GM23248 (cell line): ENCODE data around the gene SAMD15. TPM values are rescaled to one million over a fixed set of nuclear protein-coding genes. Genes with fewer than 3 reads are reported as not detected.
"Not testable (repeated sequence)": the region's sequence is repeated elsewhere in the genome, so short reads cannot be mapped to it uniquely, and the experiment has no call there.

ENCODE experiments used
- DNase-seq: peaks from one replicate; pipeline ENCODE4 v3.0.0-alpha.2; 2015
- H2AFZ ChIP-seq: fragments of 200-600 bp; sonication (generic); 2 replicates; pipeline ENCODE4 v1.6.1; 2016; ENCODE audit warnings: antibody characterized with exemption
- H3F3A ChIP-seq: fragments of 200-600 bp; sonication (generic); 2 replicates; pipeline ENCODE4 v1.6.1; 2016; ENCODE audit warnings: mild to moderate bottlenecking, antibody characterized with exemption, mixed run types; ENCODE audit not compliant: insufficient read depth
- H3K27ac ChIP-seq: fragments of 200-600 bp; sonication (generic); 2 replicates; pipeline ENCODE4 v1.5.1; 2016; ENCODE audit warnings: mild to moderate bottlenecking
- H3K27me3 ChIP-seq: fragments of 200-600 bp; sonication (generic); replicated peaks from 2 replicates; pipeline ENCODE4 v1.6.1; 2016; ENCODE audit warnings: mild to moderate bottlenecking; ENCODE audit not compliant: insufficient read depth
- H3K36me3 ChIP-seq: fragments of 200-600 bp; sonication (generic); 2 replicates; pipeline ENCODE4 v1.6.1; 2016; ENCODE audit warnings: low read depth, mild to moderate bottlenecking
- H3K4me1 ChIP-seq: fragments of 200-600 bp; sonication (generic); 2 replicates; pipeline ENCODE4 v1.6.1; 2016; ENCODE audit warnings: mild to moderate bottlenecking; ENCODE audit not compliant: insufficient read depth
- H3K4me2 ChIP-seq: fragments of 200-600 bp; sonication (generic); one replicate; pipeline ENCODE4 v1.6.1; 2016; ENCODE audit warnings: mild to moderate bottlenecking; ENCODE audit not compliant: unreplicated experiment
- H3K4me3 ChIP-seq: fragments of 200-600 bp; sonication (generic); 2 replicates; pipeline ENCODE4 v1.5.1; 2016; ENCODE audit warnings: mild to moderate bottlenecking
- H3K79me2 ChIP-seq: fragments of 200-600 bp; sonication (generic); 2 replicates; pipeline ENCODE4 v1.6.1; 2016; ENCODE audit warnings: mild to moderate bottlenecking; ENCODE audit not compliant: insufficient read depth
- H3K9ac ChIP-seq: fragments of 200-600 bp; sonication (generic); 2 replicates; pipeline ENCODE4 v1.6.1; 2016; ENCODE audit warnings: mild to moderate bottlenecking
- H3K9me2 ChIP-seq: fragments of 200-600 bp; sonication (generic); 2 replicates; pipeline ENCODE4 v1.6.1; 2016; ENCODE audit warnings: mixed run types, mild to moderate bottlenecking, moderate library complexity; ENCODE audit not compliant: insufficient read depth
- H3K9me3 ChIP-seq: fragments of 200-600 bp; sonication (generic); one replicate; pipeline ENCODE4 v1.6.1; 2017; ENCODE audit warnings: low read depth
- H4K20me1 ChIP-seq: fragments of 200-600 bp; sonication (generic); 2 replicates; pipeline ENCODE4 v1.6.0; 2016; ENCODE audit not compliant: insufficient read depth
- EZH2 ChIP-seq: fragments of 200-600 bp; sonication (generic); IDR thresholded peaks from 2 replicates; pipeline ENCODE4 v1.6.1; 2018; ENCODE audit warnings: antibody characterized with exemption, mild to moderate bottlenecking; ENCODE audit not compliant: insufficient read depth, poor library complexity, severe bottlenecking
- EZH2phosphoT487 ChIP-seq: fragments of 200-600 bp; sonication (generic); IDR thresholded peaks from 2 replicates; pipeline ENCODE4 v1.6.1; 2018; ENCODE audit warnings: antibody characterized with exemption, moderate library complexity, mild to moderate bottlenecking, low read depth; ENCODE audit not compliant: insufficient read depth
- WGBS, 2 experiments: methylation state at CpG; one replicate each; pipeline ENCODE4 v1.1.6; 2015 to 2017; ENCODE audit warnings: low lambda C conversion rate in 2 of 2, low coverage in 1 of 2; ENCODE audit errors: missing lambda C conversion rate in 2 of 2; 5-methylcytosine and 5-hydroxymethylcytosine counted together
- in situ Hi-C: fragments of 300-500 bp; cut with MboI; formaldehyde crosslinking; loops from 2 replicates; pipeline ENCODE4 v1.15.0; 2020
- polyA plus RNA-seq: library from polyadenylated mRNA; unstranded; fragments of >200 nt; fragmentation: Nextera tagmentation; extraction: Ambion mirVana; gene quantifications from 2 replicates; pipeline ENCODE4 v1.2.1, GENCODE V29; 2016
- total RNA-seq: library from RNA; depleted of rRNA; stranded (reverse); fragments of >200 nt; shearing (Covaris generic); gene quantifications from 2 replicates; pipeline ENCODE4 v1.2.3, GENCODE V29; 2014

Gene SAMD15
- total and polyA plus RNA-seq, 2 experiments from 2014 or later: 0.95 to 1.4 TPM

- no peak overlapping the region for H3K9ac ChIP-seq
- no peak overlapping the region for H2AFZ ChIP-seq
- H3F3A ChIP-seq: no peaks in the 10 kb centered on the region
- H3K79me2 ChIP-seq: no peaks in the 10 kb centered on the region
- H3K36me3 ChIP-seq: no peaks in the 10 kb centered on the region
- no peaks in the 10 kb centered on the region for H4K20me1 ChIP-seq
- H3K27me3 ChIP-seq: no peaks in the 10 kb centered on the region
- WGBS, 2 experiments: 94 to 100% methylated on average over 2 of the region's 2 CpGs
- DNase-seq: no peak
- no peaks in the 10 kb centered on the region for H3K4me1 ChIP-seq
- H3K4me3 ChIP-seq: no peak overlapping the region
- in situ Hi-C loops: no loop called here
- H3K27ac ChIP-seq: no peak overlapping the region
- TF ChIP-seq EZH2 (no peak), EZH2phosphoT487 (no peak)
- H3K4me2 ChIP-seq: no peak overlapping the region
- no peaks in the 10 kb centered on the region for H3K9me2 ChIP-seq
- no peaks in the 10 kb centered on the region for H3K9me3 ChIP-seq
Observed at GRCh38 chr14:77407158-77407557, 30.0 kb downstream of the SAMD15 start.

- Histone ChIP-seq H3K4me2 (no peak overlapping the region), H2AFZ (no peak overlapping the region), H3F3A (no peaks in the 10 kb centered on the region), H3K4me1 (no peaks in the 10 kb centered on the region), H3K9me2 (no peaks in the 10 kb centered on the region), H4K20me1 (no peaks in the 10 kb centered on the region), H3K79me2 (no peaks in the 10 kb centered on the region), H3K27ac (no peak overlapping the region), H3K9ac (no peak overlapping the region), H3K36me3 (no peaks in the 10 kb centered on the region), H3K9me3 (no peaks in the 10 kb centered on the region), H3K27me3 (no peaks in the 10 kb centered on the region), H3K4me3 (no peak overlapping the region)
- DNase-seq: peak; percentile 3
- in situ Hi-C loops: no loop called here
- 17 to 22% methylated on average over 3 of the region's 3 CpGs for WGBS, 2 experiments
- TF ChIP-seq EZH2 (no peak), EZH2phosphoT487 (no peak)
Observed at GRCh38 chr14:77409131-77409533, 32.0 kb downstream of the SAMD15 start.

GRCh38 chr14:77415403-77416030 lies 38.3 kb downstream of the SAMD15 start:
- H2AFZ ChIP-seq, H3K9ac ChIP-seq, H3K27me3 ChIP-seq, H3K4me1 ChIP-seq, DNase-seq, in situ Hi-C loops, H3K27ac ChIP-seq, H3K9me3 ChIP-seq, H3K9me2 ChIP-seq, H3F3A ChIP-seq, H3K36me3 ChIP-seq, H3K4me3 ChIP-seq, H3K4me2 ChIP-seq, H3K79me2 ChIP-seq, H4K20me1 ChIP-seq: not testable (repeated sequence)
- 93 to 95% methylated on average over 10 of the region's 10 CpGs for WGBS, 2 experiments

GRCh38 chr14:77416098-77416497 lies 38.9 kb downstream of the SAMD15 start:
- in situ Hi-C loops, H3K4me3 ChIP-seq, H3K9ac ChIP-seq, H3K9me2 ChIP-seq, H3K27me3 ChIP-seq, H3K36me3 ChIP-seq, H3K79me2 ChIP-seq, H3F3A ChIP-seq, DNase-seq, H3K4me1 ChIP-seq, H2AFZ ChIP-seq, H3K27ac ChIP-seq, H4K20me1 ChIP-seq, H3K4me2 ChIP-seq, H3K9me3 ChIP-seq: not testable (repeated sequence)
- 95 to 100% methylated on average over 2 of the region's 3 CpGs for WGBS, 2 experiments

GRCh38 chr14:77416836-77417235 lies 39.7 kb downstream of the SAMD15 start:
- H3K36me3 ChIP-seq: no peaks in the 10 kb centered on the region
- WGBS, 2 experiments: 83 to 91% methylated on average over 4 to 8 of the region's 8 CpGs
- H3K9me3 ChIP-seq: no peaks in the 10 kb centered on the region
- H3K4me1 ChIP-seq: no peaks in the 10 kb centered on the region
- H3K4me3 ChIP-seq: no peak overlapping the region
- in situ Hi-C loops: no loop called here
- H3K27ac ChIP-seq: no peak overlapping the region
- H3K79me2 ChIP-seq: no peaks in the 10 kb centered on the region
- no peaks in the 10 kb centered on the region for H3K9me2 ChIP-seq
- peaks cover 10% of the 10 kb centered on the region; the same call in 1 of the 2 replicates for H3F3A ChIP-seq
- no peak overlapping the region for H3K4me2 ChIP-seq
- H2AFZ ChIP-seq: no peak overlapping the region
- TF ChIP-seq EZH2phosphoT487: no peak
- no peak for TF ChIP-seq EZH2
- H3K9ac ChIP-seq: no peak overlapping the region
- no peak for DNase-seq
- no peaks in the 10 kb centered on the region for H3K27me3 ChIP-seq
- H4K20me1 ChIP-seq: no peaks in the 10 kb centered on the region
